ENCODE measurements around the gene PRKCA.
"Not testable (repeated sequence)": the region's sequence is repeated elsewhere in the genome, so short reads cannot be mapped to it uniquely, and the experiment has no call there.

Gene PRKCA

GRCh38 chr17:66392783-66393437, 90.5 kb downstream of the PRKCA start:
- no peak for DNase-seq

- no peak for DNase-seq
Measured at GRCh38 chr17:66395961-66396360, 93.5 kb downstream of the PRKCA start.

- no peak for DNase-seq
Measured at GRCh38 chr17:66397486-66397885, 95.1 kb downstream of the PRKCA start.

GRCh38 chr17:66398059-66398458, 95.6 kb downstream of the PRKCA start:
- no peak for DNase-seq

- no peak for DNase-seq
Measured at GRCh38 chr17:66398617-66399016, 96.2 kb downstream of the PRKCA start.

GRCh38 chr17:66399441-66399840, 97.0 kb downstream of the PRKCA start:
- no peak for DNase-seq

- not testable (repeated sequence) for DNase-seq
Measured at GRCh38 chr17:66400041-66400688, 97.8 kb downstream of the PRKCA start.

- no peak for DNase-seq
Measured at GRCh38 chr17:66400698-66401097, 98.3 kb downstream of the PRKCA start.

GRCh38 chr17:66401364-66401763, 99.0 kb downstream of the PRKCA start:
- no peak for DNase-seq

- DNase-seq = no peak
Measured at GRCh38 chr17:66403846-66404556, 101.6 kb downstream of the PRKCA start.

GRCh38 chr17:66405836-66406677, 103.6 kb downstream of the PRKCA start:
- no peak for DNase-seq

- DNase-seq = no peak
Measured at GRCh38 chr17:66406701-66407644, 104.6 kb downstream of the PRKCA start.

- no peak for DNase-seq
Measured at GRCh38 chr17:66407864-66408263, 105.5 kb downstream of the PRKCA start.

GRCh38 chr17:66411520-66411919, 109.1 kb downstream of the PRKCA start:
- DNase-seq = no peak

GRCh38 chr17:66412857-66413558, 110.6 kb downstream of the PRKCA start:
- DNase-seq = no peak

GRCh38 chr17:66413559-66414520, 111.4 kb downstream of the PRKCA start:
- DNase-seq = no peak

- DNase-seq = no peak
Measured at GRCh38 chr17:66414561-66415175, 112.3 kb downstream of the PRKCA start.

- DNase-seq = no peak
Measured at GRCh38 chr17:66415366-66416206, 113.2 kb downstream of the PRKCA start.
